Natural killer cell (primary cell): ENCODE data around the gene GPBP1. TPM values are rescaled to one million over a fixed set of nuclear protein-coding genes. Genes with fewer than 3 reads are reported as not detected.

Experiments
- ATAC-seq, 3 donors: fragments of 150-1000 bp in 2 of 3; fragments of 200-7000 bp in 1 of 3; cut with Tn5 transposase; 1 replicate in 1 of 3; 2 replicates in 2 of 3; pipeline ENCODE4 v1.10.0; 2021; ENCODE audit warnings: mild to moderate bottlenecking in 2 of 3, moderate library complexity in 2 of 3
- DNase-seq, 2 donors: peaks; one replicate each; pipeline versions ENCODE4 v3.0.0 to v3.0.0-alpha.2; 2013 to 2021; ENCODE audit warnings: mixed read lengths in 1 of 2
- H3K27ac ChIP-seq: one replicate; pipeline ENCODE4 v1.5.1; 2013; ENCODE audit warnings: mild to moderate bottlenecking, low read length
- H3K27me3 ChIP-seq: one replicate; pipeline ENCODE4 v1.6.1; 2013; ENCODE audit warnings: low read length; ENCODE audit not compliant: control insufficient read depth, insufficient read depth
- H3K36me3 ChIP-seq: one replicate; pipeline ENCODE4 v1.6.1; 2013; ENCODE audit warnings: low read length; ENCODE audit not compliant: control insufficient read depth, insufficient read depth
- H3K4me1 ChIP-seq: one replicate; pipeline ENCODE4 v1.6.1; 2013; ENCODE audit warnings: low read length; ENCODE audit not compliant: control insufficient read depth, insufficient read depth
- H3K4me3 ChIP-seq: one replicate; pipeline ENCODE4 v1.5.1; 2013; ENCODE audit warnings: low read length
- H3K9me3 ChIP-seq: one replicate; pipeline ENCODE4 v1.6.1; 2013; ENCODE audit warnings: low read length; ENCODE audit not compliant: control insufficient read depth, insufficient read depth
- H3K27ac Mint-ChIP-seq, 2 donors: one replicate each; pipeline ENCODE4 v1.8.0; 2022; ENCODE audit warnings: mild to moderate bottlenecking in 2 of 2, mixed read lengths in 2 of 2, moderate library complexity in 1 of 2
- H3K27me3 Mint-ChIP-seq, 2 donors: one replicate each; pipeline ENCODE4 v1.8.0; 2022; ENCODE audit warnings: low read depth in 2 of 2, mixed read lengths in 2 of 2
- H3K36me3 Mint-ChIP-seq: one replicate; pipeline ENCODE4 v1.8.0; 2022; ENCODE audit warnings: mixed read lengths
- H3K4me1 Mint-ChIP-seq, 2 donors: one replicate each; pipeline ENCODE4 v1.8.0; 2022; ENCODE audit warnings: mixed read lengths in 2 of 2
- H3K4me3 Mint-ChIP-seq: one replicate; pipeline ENCODE4 v1.8.0; 2022; ENCODE audit warnings: mild to moderate bottlenecking, moderate library complexity, mixed read lengths
- H3K9me3 Mint-ChIP-seq, 2 donors: one replicate each; pipeline ENCODE4 v1.8.0; 2022; ENCODE audit warnings: mixed read lengths in 2 of 2
- WGBS: methylation state at CpG from one replicate; pipeline ENCODE4 v1.1.7; 2013; ENCODE audit warnings: missing lambda C conversion rate; ENCODE audit not compliant: insufficient coverage; 5-methylcytosine and 5-hydroxymethylcytosine counted together
- intact Hi-C: fragments of 100-400 bp; cut with micrococcal nuclease; formaldehyde crosslinking; loops from one replicate; pipeline ENCODE4 v1.14.2; 2022
- total RNA-seq, 4 donors: library from RNA; stranded (reverse); fragments of 120-200 nt in 1 of 4; gene quantifications; one replicate each; pipeline versions ENCODE4 v1.2.3 to v1.2.4, GENCODE V29; 2013 to 2022
- TF ChIP-seq, protein P1 (sequence below): fragments of 200-600 bp; IDR thresholded peaks from one replicate; pipeline ENCODE4 v1.8.0; 2022; ENCODE audit warnings: antibody characterized with exemption

Gene GPBP1
- total RNA-seq, 3 donors from 2014 or later (not counting 1 experiment from before 2014, with no cell fraction given), result 104 to 130 (median 118) TPM

DNA sequence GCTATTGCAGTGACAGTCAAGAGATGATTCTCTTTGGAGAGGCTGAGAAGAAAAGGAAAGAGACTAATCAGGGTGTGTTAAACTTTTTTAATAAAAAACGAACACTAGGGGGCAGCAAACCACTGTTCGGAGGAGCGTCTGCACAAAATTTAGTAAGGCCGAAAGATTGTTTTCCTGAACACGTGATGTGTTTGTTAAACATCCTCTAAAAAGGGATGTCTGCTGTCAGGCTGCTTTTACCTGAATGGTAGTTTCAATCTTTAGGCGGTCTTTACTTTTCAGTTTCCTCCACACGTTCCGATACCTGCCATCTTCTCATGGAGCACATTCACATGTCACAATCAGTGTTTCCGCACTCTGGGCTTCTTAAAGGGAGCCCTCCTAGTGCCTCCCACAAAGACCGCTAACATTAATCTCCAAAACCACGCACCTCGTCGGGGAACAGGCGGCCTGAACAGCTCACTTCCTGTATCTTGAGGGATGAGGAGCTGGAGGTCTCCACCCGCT lies 125.2 kb downstream of the GPBP1 start:
- TF ChIP-seq, protein P1, sequence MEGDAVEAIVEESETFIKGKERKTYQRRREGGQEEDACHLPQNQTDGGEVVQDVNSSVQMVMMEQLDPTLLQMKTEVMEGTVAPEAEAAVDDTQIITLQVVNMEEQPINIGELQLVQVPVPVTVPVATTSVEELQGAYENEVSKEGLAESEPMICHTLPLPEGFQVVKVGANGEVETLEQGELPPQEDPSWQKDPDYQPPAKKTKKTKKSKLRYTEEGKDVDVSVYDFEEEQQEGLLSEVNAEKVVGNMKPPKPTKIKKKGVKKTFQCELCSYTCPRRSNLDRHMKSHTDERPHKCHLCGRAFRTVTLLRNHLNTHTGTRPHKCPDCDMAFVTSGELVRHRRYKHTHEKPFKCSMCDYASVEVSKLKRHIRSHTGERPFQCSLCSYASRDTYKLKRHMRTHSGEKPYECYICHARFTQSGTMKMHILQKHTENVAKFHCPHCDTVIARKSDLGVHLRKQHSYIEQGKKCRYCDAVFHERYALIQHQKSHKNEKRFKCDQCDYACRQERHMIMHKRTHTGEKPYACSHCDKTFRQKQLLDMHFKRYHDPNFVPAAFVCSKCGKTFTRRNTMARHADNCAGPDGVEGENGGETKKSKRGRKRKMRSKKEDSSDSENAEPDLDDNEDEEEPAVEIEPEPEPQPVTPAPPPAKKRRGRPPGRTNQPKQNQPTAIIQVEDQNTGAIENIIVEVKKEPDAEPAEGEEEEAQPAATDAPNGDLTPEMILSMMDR, result peak; percentile 41
- DNase-seq, result peak; percentile 18 to 86
- H3K9me3 ChIP-seq, result no peaks in the 10 kb centered on the region
- Mint-ChIP-seq H3K9me3 (no peaks in the 10 kb centered on the region), H3K27ac (peak overlapping the region; percentile 61 to 77), H3K27me3 (no peaks in the 10 kb centered on the region), H3K4me1 (peaks cover 9 to 10% of the 10 kb centered on the region in 2 donors), H3K4me3 (peak overlapping the region; percentile 74), H3K36me3 (no peaks in the 10 kb centered on the region)
- intact Hi-C loops, result loop anchor here (1.0 kb wide), 1 partner anchor 1161 kb away; the partner anchor contains the start of gene PLK2
- no peaks in the 10 kb centered on the region for H3K27me3 ChIP-seq
- ATAC-seq, result peak; percentile 55 to 76 (median 63)
- peaks cover 12% of the 10 kb centered on the region for H3K4me1 ChIP-seq
- peak overlapping the region; percentile 10 for H3K4me3 ChIP-seq
- H3K36me3 ChIP-seq, result no peaks in the 10 kb centered on the region
- 22% methylated on average over 10 of the region's 15 CpGs for WGBS
- no peak overlapping the region for H3K27ac ChIP-seq

DNA sequence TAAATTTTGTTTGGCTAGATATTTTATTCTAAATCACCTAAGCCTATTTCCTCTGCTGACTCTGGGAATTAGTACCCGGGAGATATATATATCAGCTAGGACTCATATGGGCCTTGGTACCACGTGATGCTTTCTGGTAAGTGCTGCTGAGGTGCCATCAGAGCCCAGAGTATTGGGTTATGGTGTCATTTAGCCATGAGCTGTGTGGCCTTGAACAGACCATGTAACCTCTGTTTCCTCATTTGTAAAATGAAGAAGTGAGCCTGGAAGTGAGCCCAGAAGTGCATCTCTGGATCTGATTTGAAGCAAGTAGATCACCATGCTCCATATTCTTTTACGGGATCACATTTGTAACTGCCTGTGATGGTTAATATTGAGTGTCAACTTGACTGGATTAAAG lies 126.1 kb downstream of the GPBP1 start:
- Histone ChIP-seq H3K27me3 (no peaks in the 10 kb centered on the region), H3K27ac (no peak overlapping the region), H3K4me3 (no peak overlapping the region), H3K9me3 (no peaks in the 10 kb centered on the region), H3K4me1 (peaks cover 12% of the 10 kb centered on the region), H3K36me3 (no peaks in the 10 kb centered on the region)
- intact Hi-C loops, result no loop called here
- Mint-ChIP-seq H3K27ac (no peak overlapping the region), H3K36me3 (no peaks in the 10 kb centered on the region), H3K4me3 (no peak overlapping the region), H3K4me1 (peaks cover 9 to 10% of the 10 kb centered on the region in 2 donors), H3K27me3 (no peaks in the 10 kb centered on the region), H3K9me3 (no peaks in the 10 kb centered on the region)
- no peak for ATAC-seq
- DNase-seq, result no peak
- 89% methylated on average over 3 of the region's 3 CpGs for WGBS
- TF ChIP-seq, protein P1, result no peak

DNA sequence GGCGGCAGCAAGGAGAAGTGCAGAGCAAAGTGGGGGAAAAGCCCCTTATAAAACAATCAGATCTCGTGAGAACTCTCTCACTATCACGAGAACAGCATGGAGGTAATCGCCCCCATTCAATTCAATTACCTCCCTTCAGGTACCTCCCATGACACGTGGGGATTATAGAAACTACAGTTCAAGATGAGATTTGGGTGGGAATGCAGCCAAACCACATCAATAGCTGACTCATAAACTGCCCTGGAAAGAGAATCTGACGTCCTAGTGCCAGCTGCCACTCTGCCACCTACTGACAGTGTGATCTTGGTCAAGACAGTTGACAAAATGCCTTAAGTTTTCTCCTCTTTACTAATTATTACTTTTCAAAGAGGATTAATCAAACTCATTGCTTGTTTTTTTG lies 128.3 kb downstream of the GPBP1 start:
- Mint-ChIP-seq H3K4me1 (peaks cover 9 to 10% of the 10 kb centered on the region in 2 donors), H3K36me3 (no peaks in the 10 kb centered on the region), H3K9me3 (peaks cover 3% of the 10 kb centered on the region in 2 donors), H3K27me3 (peaks cover 0 to 3% of the 10 kb centered on the region in 2 donors), H3K27ac (no peak overlapping the region), H3K4me3 (no peak overlapping the region)
- no peak for ATAC-seq
- Histone ChIP-seq H3K27ac (no peak overlapping the region), H3K4me1 (peaks cover 12% of the 10 kb centered on the region), H3K27me3 (no peaks in the 10 kb centered on the region), H3K9me3 (no peaks in the 10 kb centered on the region), H3K4me3 (no peak overlapping the region), H3K36me3 (no peaks in the 10 kb centered on the region)
- WGBS, result 50% methylated on average over 2 of the region's 6 CpGs
- peak in 1 of 2 donors; percentile 63 for DNase-seq
- TF ChIP-seq, protein P1, result no peak
- intact Hi-C loops, result no loop called here

DNA sequence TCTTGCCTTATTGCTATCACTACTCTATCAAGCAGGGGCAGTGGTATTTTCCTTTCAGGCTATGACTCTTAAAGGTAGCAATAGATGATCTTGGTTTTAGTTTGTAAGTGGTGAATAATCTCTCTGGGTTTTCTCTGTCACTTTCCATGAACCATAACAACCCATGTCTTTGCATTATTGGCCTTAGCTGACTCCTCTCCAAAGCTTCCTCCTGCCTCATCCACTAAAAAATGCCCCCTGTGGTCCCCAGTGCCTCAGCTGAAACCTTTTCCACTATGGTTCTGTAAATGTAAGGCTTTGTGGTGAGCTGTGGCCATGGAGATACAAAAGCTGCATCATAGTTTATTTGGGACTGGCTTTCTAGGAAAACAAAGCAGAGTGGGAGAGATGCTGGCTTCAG lies 128.8 kb downstream of the GPBP1 start:
- TF ChIP-seq, protein P1, result no peak
- Mint-ChIP-seq H3K36me3 (no peaks in the 10 kb centered on the region), H3K9me3 (peaks cover 3% of the 10 kb centered on the region in 2 donors), H3K4me1 (peaks cover 9 to 10% of the 10 kb centered on the region in 2 donors), H3K4me3 (no peak overlapping the region), H3K27me3 (peaks cover 0 to 3% of the 10 kb centered on the region in 2 donors), H3K27ac (no peak overlapping the region)
- Histone ChIP-seq H3K9me3 (no peaks in the 10 kb centered on the region), H3K36me3 (no peaks in the 10 kb centered on the region), H3K27ac (no peak overlapping the region), H3K27me3 (no peaks in the 10 kb centered on the region), H3K4me3 (no peak overlapping the region), H3K4me1 (peaks cover 12% of the 10 kb centered on the region)
- no peak for DNase-seq
- intact Hi-C loops, result no loop called here
- no peak for ATAC-seq
